OCI-LY1 (cell line): ENCODE results near the gene LRRC36.

Source experiments
- EZH2 ChIP-seq: fragments of 200-600 bp; sonication (generic), shearing (Covaris generic); IDR thresholded peaks from 2 replicates; pipeline ENCODE4 v1.8.0; 2017; ENCODE audit warnings: borderline replicate concordance, mixed run types, mild to moderate bottlenecking, antibody characterized with exemption, low read length, moderate library complexity, mixed read lengths
- TF ChIP-seq, protein P1 (sequence below): fragments of 200-600 bp; sonication (generic), shearing (Covaris generic); IDR thresholded peaks from 2 replicates; pipeline ENCODE4 v1.5.1; 2017; ENCODE audit warnings: mild to moderate bottlenecking, antibody characterized with exemption, low read length, moderate library complexity, mixed read lengths

DNA sequence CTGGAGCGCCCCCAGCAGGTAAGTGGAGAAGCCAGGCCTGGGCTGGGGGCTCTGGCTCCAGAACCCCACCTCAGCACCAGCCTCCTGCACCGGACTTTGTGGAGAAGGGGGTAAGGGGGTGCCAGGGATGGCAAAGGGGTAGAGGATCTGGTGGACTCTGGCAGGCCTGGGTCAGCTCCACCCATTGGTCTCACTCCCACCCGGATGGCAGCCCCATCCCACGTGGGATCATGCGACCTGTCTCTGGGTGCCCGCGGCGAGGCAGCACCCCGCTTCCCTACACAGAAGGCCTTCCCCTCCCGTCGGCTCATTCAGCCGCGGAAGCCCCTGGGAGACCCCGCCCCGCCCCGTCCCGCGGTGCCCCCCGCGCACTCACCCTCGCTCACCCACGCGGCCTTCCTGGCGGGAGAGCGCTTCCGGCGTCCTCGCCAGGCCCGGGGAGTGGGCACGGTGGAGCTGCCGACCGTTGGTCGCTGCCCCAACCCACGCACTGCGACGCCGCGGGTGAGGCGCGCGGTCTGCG is 47.8 kb upstream of the LRRC36 start:
- no peak for TF ChIP-seq EZH2
- TF ChIP-seq, protein P1, sequence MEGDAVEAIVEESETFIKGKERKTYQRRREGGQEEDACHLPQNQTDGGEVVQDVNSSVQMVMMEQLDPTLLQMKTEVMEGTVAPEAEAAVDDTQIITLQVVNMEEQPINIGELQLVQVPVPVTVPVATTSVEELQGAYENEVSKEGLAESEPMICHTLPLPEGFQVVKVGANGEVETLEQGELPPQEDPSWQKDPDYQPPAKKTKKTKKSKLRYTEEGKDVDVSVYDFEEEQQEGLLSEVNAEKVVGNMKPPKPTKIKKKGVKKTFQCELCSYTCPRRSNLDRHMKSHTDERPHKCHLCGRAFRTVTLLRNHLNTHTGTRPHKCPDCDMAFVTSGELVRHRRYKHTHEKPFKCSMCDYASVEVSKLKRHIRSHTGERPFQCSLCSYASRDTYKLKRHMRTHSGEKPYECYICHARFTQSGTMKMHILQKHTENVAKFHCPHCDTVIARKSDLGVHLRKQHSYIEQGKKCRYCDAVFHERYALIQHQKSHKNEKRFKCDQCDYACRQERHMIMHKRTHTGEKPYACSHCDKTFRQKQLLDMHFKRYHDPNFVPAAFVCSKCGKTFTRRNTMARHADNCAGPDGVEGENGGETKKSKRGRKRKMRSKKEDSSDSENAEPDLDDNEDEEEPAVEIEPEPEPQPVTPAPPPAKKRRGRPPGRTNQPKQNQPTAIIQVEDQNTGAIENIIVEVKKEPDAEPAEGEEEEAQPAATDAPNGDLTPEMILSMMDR, result peak; percentile 80
